GM18505 (cell line): ENCODE measurements around the gene TCEAL5.
"Not testable (repeated sequence)": the region's sequence is repeated elsewhere in the genome, so short reads cannot be mapped to it uniquely, and the experiment has no call there.

ENCODE experiments used
- ATAC-seq: cut with Tn5 transposase; IDR thresholded peaks from one replicate; pipeline ENCODE4 v1.9.1; 2021; ENCODE audit not compliant: unreplicated experiment
- POLR2A ChIP-seq: IDR thresholded peaks from 4 replicates; pipeline ENCODE4 v1.6.1; 2011; ENCODE audit warnings: borderline replicate concordance; ENCODE audit not compliant: insufficient read depth, insufficient read length; ENCODE audit errors: extremely low read depth

The TCEAL5 gene

GRCh38 chrX:103254171-103254824, 22.3 kb downstream of the TCEAL5 start:
- no peak for TF ChIP-seq POLR2A
- ATAC-seq, result peak; percentile 50

- ATAC-seq, result no peak
- TF ChIP-seq POLR2A, result no peak
Measured at GRCh38 chrX:103253608-103254007, 22.9 kb downstream of the TCEAL5 start.

- no peak for TF ChIP-seq POLR2A
- ATAC-seq, result no peak
Measured at GRCh38 chrX:103250977-103251376, 25.6 kb downstream of the TCEAL5 start.

DNA sequence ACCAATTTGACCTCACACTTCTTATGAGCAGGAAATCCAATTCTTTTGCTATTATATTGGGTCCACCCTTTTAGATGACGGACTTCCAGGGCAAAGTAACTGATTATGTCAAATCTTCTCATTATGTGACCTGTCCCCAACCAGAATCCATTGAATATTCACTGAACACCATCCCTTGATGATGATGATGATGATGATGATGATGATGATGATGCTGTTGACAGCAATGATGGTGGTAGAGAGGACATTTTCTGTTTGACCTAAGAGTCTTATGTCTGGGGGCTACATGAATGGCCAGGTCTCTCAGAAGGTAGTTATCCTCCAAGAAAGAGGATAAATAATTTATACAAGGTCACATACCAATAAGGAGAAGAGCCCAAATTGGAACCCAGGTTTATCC, 26.7 kb downstream of the TCEAL5 start:
- ATAC-seq, result no peak

GRCh38 chrX:103248553-103248952, 28.0 kb downstream of the TCEAL5 start:
- no peak for TF ChIP-seq POLR2A
- ATAC-seq, result no peak

More for the DNA sequence above, 26.7 kb downstream of the TCEAL5 start:
- TF ChIP-seq POLR2A, result no peak

- no peak for TF ChIP-seq POLR2A
- ATAC-seq, result no peak
Measured at GRCh38 chrX:103240155-103240554, 36.4 kb downstream of the TCEAL5 start.

DNA sequence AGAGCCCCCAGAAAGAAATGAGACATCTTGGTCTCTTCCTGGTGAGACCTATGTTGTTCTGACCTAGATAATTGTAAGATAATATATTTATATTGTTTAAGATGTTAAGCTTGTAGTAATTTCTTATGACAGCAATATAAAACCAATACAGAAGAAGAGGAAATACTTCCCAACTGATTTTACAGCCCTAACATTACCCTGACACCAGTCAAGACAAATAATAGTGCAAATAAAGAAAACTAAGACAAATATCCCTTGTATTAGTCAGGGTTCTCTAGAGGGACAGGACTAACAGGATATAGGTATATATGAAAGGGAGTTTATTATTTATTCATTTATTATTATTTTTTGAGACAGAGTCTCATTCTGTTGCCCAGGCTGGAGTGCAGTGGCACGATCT, 40.3 kb downstream of the TCEAL5 start:
- ATAC-seq, result no peak
- TF ChIP-seq POLR2A, result no peak

GRCh38 chrX:103235608-103236007, 40.9 kb downstream of the TCEAL5 start:
- not testable (repeated sequence) for ATAC-seq

DNA sequence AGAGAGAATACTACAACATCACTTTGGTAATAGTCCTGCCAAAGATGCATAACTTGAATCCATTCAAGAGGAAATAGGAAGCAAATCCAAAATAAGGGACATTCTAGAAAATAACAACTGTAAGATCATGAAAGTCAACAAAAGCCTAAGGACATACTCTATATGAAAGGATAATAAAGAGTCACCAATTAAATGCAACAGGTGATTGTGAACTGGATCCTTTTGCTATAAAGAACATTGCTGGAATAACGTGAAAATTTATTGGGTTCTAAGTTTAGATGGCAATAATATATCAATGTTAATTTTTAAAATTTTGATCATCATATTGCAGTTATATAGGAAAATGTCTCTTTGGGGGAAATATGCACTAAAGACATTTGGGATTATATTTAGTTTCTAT, 41.7 kb downstream of the TCEAL5 start:
- ATAC-seq, result no peak
- TF ChIP-seq POLR2A, result no peak

DNA sequence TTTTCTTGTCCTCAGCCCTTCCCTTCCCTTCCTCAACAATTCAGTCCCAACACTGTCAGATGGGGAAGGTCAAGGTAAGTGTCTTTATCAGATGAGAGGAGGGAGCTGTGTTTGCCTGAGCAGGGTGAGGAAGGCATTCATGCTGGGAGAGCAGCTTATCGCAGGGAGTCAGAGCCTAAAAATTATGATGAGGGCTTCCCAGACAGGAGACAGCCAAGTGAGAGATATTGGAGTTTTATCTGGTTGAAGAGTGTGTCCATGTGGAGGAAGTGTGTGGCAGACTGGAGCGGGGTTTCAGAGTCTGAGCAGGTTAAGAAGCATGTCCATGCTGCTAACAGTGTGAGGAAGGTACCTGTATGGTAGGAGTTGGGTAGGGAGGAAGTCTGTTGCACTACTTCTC, 43.3 kb downstream of the TCEAL5 start:
- no peak for ATAC-seq
- TF ChIP-seq POLR2A, result no peak

GRCh38 chrX:103225918-103226317, 50.6 kb downstream of the TCEAL5 start:
- not testable (repeated sequence) for ATAC-seq
